Coronary artery (tissue), 2 donors: ENCODE measurements around the gene TMEM63B.
"Not testable (repeated sequence)": the region's sequence is repeated elsewhere in the genome, so short reads cannot be mapped to it uniquely, and the experiment has no call there.

Experiments used
- DNase-seq: peaks from one replicate; pipeline ENCODE4 v3.0.0-alpha.2; 2017; ENCODE audit warnings: low spot score
- H3K27ac ChIP-seq, 2 donors: fragments of 200-600 bp; sonication (generic); one replicate each; pipeline ENCODE4 v1.5.1; 2016 to 2019
- H3K4me3 ChIP-seq: fragments of 200-600 bp; sonication (generic); 2 replicates; pipeline ENCODE4 v1.5.1; 2016; ENCODE audit warnings: mild to moderate bottlenecking, moderate library complexity
- CTCF ChIP-seq: fragments of 200-600 bp; sonication (generic); IDR thresholded peaks from one replicate; pipeline ENCODE4 v1.5.1; 2019; ENCODE audit warnings: antibody characterized with exemption

The TMEM63B gene

DNA sequence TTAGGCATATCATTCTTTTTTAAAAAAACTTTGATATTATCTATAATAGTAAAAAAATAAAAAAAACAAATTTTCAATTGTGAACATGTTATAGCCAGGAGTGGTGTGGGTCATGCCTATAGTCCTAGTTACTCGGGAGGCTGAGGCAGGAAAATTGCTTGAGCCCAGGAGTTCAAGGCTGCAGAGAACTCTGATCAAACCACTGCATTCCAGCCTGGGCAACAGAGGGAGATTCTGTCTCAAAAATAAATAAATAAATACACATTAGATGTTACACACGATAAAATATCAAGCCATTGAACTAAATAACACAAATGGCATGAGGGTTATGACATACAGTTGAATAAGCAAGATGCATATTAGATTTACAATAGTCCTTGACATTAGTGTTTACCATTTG, 61.5 kb downstream of the TMEM63B start:
- Histone ChIP-seq H3K27ac (no peak overlapping the region), H3K4me3 (no peak overlapping the region)
- DNase-seq, result no peak
- no peak for TF ChIP-seq CTCF

DNA sequence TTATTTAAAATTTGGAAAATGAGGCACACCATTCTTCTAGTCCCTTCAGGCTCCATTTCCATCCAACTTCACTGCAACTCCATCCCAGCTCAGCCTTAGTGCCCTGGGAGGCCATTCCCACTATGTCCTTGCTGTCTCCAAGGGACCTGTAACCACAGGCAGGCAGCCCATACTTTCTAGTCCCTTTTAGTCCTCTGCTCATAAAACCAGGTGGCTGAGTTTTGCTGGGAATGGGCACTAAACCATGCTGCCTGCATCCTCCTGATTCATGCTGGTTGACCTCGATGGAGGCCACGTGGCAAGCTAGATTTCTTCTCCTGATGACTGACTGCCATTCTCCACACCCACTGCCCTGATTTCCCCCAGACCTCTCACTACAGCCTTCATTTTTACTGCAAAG, 61.9 kb downstream of the TMEM63B start:
- Histone ChIP-seq H3K27ac (no peak overlapping the region), H3K4me3 (no peak overlapping the region)
- no peak for DNase-seq
- no peak for TF ChIP-seq CTCF

- no peak for DNase-seq
- TF ChIP-seq CTCF, result no peak
- Histone ChIP-seq H3K27ac (no peak overlapping the region), H3K4me3 (no peak overlapping the region)
These were observed 63.4 kb downstream of the TMEM63B start for GRCh38 chr6:44190715-44191114.

- Histone ChIP-seq H3K4me3 (no peak overlapping the region), H3K27ac (no peak overlapping the region)
- TF ChIP-seq CTCF, result no peak
- no peak for DNase-seq
These were observed 65.2 kb downstream of the TMEM63B start for GRCh38 chr6:44192428-44193041.

DNA sequence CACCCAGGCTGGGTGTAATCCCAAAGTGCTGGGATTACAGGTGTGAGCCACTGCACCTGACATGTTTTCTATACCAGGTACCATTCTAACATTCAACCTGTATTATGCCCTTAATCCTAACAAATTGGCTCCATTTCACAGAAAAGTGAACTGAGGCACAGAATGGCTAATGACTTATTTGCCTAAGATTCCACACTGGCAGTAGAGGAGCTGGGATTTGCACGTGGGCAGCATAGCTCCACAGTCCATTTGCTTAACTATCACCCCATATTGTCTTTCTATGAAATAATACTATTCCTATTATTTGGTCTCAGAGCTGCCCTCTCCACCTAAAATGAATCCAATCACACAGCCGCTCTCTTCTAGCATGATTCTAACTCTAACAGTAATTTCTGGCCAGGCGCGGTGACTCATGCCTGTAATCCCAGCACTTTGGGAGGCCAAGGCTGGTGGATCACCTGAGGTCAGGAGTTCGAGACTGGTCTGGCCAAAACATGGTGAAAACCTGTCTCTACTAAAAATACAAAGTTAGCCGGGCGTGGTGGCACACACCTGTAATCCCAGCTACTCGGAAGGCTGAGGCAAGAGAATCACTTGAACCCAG, 66.1 kb downstream of the TMEM63B start:
- DNase-seq, result no peak
- TF ChIP-seq CTCF, result no peak
- Histone ChIP-seq H3K4me3 (no peak overlapping the region), H3K27ac (no peak overlapping the region)

DNA sequence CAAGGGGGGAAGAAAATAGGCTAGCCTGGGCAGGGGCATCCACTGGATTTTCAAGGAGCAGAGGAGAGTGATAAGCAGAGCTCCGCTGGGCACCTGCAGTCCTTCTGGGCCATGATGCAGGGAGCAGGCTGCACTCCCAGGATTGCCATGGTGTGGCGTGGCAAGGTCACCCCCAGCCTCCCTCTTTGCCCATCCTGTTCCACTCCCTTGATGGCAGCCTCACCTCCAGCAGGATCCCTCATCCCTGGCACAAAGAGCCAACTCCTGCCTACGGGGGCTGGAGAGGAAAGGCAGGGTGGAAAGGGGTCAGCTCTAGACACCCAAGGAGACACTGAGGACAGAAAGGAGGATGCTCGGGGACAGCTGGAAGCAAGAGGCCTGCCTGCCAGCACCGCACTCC, 67.0 kb downstream of the TMEM63B start:
- DNase-seq, result no peak
- H3K4me3 ChIP-seq, result no peak overlapping the region
- H3K27ac ChIP-seq, result no peak overlapping the region
- no peak for TF ChIP-seq CTCF

DNA sequence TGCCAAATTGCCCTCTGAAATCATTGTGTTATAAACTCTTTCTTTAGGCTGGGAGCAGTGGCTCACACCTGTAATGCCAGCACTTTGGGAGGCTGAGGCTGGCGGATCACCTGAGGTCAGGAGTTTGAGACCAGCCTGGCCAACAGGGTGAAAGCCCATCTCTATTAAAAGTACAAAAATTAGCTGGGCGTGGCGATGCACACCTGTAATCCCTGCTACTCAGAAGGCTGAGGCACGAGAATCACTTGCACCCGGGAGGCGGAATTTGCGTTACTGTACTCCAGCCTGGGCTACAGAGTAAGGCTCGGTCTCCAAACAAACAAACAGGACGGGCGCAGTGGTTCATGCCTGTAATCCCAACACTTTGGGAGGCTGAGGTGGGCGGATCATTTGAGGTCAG, 69.0 kb downstream of the TMEM63B start:
- not testable (repeated sequence) for H3K27ac ChIP-seq, DNase-seq, H3K4me3 ChIP-seq
